ENCODE results near the gene TMEM242. TPM values are rescaled to one million over a fixed set of nuclear protein-coding genes. Genes with fewer than 3 reads are reported as not detected.

Gene TMEM242
- total and polyA plus RNA-seq, 2 of the 13 experiments (the other 11 are each of a cell fraction or from before 2014, with no cell fraction given) = 5.6 to 11.1 TPM

DNA sequence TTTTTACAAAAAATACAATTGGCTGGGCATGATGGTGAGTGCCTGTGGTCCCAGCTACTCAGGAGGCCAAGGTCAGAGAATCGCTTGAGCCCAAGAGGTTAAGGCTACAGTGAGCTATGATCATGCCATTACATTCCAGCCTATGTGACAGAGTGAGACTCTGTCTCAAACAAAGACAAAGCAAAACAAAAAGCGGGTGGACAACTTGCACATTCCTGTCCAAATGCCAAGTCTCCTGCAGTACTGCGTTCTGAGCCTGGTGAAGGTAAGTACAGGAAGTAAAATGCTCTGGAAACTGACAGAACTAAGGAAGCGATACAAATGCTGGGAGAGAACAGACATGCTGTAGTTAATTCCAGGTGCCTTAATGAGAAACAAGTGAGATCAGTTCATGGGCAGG is 20.4 kb upstream of the TMEM242 start (continued):
- TF ChIP-seq HNRNPUL1 (IDR thresholded peaks at IDR 0.05; ENCODE audit: low read depth, low read length) (no peak), ZBTB37 (CRISPR knock-in tag; IDR thresholded peaks at IDR 0.05) (no peak), CREM (IDR thresholded peaks at IDR 0.05) (no peak), CREM (CRISPR knock-in tag; IDR thresholded peaks at IDR 0.05) (no peak), ZBTB49 (CRISPR knock-in tag; IDR thresholded peaks at IDR 0.05; ENCODE audit: borderline replicate concordance) (no peak), ATF1 (CRISPR knock-in tag; IDR thresholded peaks at IDR 0.05) (no peak), SOX13 (IDR thresholded peaks at IDR 0.05) (no peak), SOX13 (CRISPR knock-in tag; conservative IDR thresholded peaks at IDR 0.05 in 1 of 2, IDR thresholded peaks at IDR 0.05 in 1 of 2) (peak in 1 of 2 experiments; percentile 46; a peak in 1 of 4 replicates), ZIK1 (CRISPR knock-in tag; IDR thresholded peaks at IDR 0.05; ENCODE audit: borderline replicate concordance, low read depth) (no peak), ZNF331 (CRISPR knock-in tag; IDR thresholded peaks at IDR 0.05) (no peak), PITX1 (CRISPR knock-in tag; IDR thresholded peaks at IDR 0.05) (0 out of 2 replicates have a peak, but pooled peaks have one; percentile 28), ZNF484 (CRISPR knock-in tag; IDR thresholded peaks at IDR 0.05; ENCODE audit: borderline replicate concordance, low read depth) (no peak), FOSL2 (CRISPR knock-in tag; IDR thresholded peaks at IDR 0.05) (0 out of 2 replicates have a peak, but pooled peaks have one; percentile 5), REPIN1 (CRISPR knock-in tag; IDR thresholded peaks at IDR 0.05; ENCODE audit: borderline replicate concordance, low read depth) (no peak), ZNF431 (CRISPR knock-in tag; IDR thresholded peaks at IDR 0.05; ENCODE audit: borderline replicate concordance, low read depth) (no peak), ZFP41 (CRISPR knock-in tag; IDR thresholded peaks at IDR 0.05; ENCODE audit: borderline replicate concordance) (no peak), ZBTB1 (CRISPR knock-in tag; IDR thresholded peaks at IDR 0.05; ENCODE audit: borderline replicate concordance) (no peak)
- TF ChIP-seq, protein P1, sequence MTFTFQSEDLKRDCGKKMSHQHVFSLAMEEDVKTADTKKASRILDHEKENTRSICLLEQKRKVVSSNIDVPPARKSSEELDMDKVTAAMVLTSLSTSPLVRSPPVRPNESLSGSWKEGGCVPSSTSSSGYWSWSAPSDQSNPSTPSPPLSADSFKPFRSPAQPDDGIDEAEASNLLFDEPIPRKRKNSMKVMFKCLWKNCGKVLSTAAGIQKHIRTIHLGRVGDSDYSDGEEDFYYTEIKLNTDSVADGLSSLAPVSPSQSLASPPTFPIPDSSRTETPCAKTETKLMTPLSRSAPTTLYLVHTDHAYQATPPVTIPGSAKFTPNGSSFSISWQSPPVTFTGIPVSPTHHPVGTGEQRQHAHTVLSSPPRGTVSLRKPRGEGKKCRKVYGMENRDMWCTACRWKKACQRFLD (CRISPR knock-in tag; IDR thresholded peaks at IDR 0.05; ENCODE audit: borderline replicate concordance) = no peak
- TF ChIP-seq, protein P2, sequence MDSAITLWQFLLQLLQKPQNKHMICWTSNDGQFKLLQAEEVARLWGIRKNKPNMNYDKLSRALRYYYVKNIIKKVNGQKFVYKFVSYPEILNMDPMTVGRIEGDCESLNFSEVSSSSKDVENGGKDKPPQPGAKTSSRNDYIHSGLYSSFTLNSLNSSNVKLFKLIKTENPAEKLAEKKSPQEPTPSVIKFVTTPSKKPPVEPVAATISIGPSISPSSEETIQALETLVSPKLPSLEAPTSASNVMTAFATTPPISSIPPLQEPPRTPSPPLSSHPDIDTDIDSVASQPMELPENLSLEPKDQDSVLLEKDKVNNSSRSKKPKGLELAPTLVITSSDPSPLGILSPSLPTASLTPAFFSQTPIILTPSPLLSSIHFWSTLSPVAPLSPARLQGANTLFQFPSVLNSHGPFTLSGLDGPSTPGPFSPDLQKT (CRISPR knock-in tag; IDR thresholded peaks at IDR 0.05; ENCODE audit: borderline replicate concordance) = no peak
